GM12878 (cell line): ENCODE results near the gene FASN. TPM values are rescaled to one million over a fixed set of nuclear protein-coding genes. Genes with fewer than 3 reads are reported as not detected.

Source experiments
- IRF4 ChIP-seq: IDR thresholded peaks from 2 replicates; pipeline ENCODE4 v1.6.1; 2011; ENCODE audit warnings: low read depth, low read length
- MEF2A ChIP-seq: IDR thresholded peaks from 2 replicates; pipeline ENCODE4 v1.6.1; 2011; ENCODE audit warnings: low read depth, mild to moderate bottlenecking, low read length, moderate library complexity; ENCODE audit not compliant: insufficient read depth
- NR2C2 ChIP-seq: IDR thresholded peaks from 2 replicates; pipeline ENCODE4 v1.6.1; 2011; ENCODE audit warnings: borderline replicate concordance, low read depth; ENCODE audit not compliant: control insufficient read depth, insufficient read length
- POLR2AphosphoS5 ChIP-seq: IDR thresholded peaks from 2 replicates; pipeline ENCODE4 v1.6.1; 2011; ENCODE audit warnings: mild to moderate bottlenecking, low read length, inconsistent platforms
- SIX5 ChIP-seq: IDR thresholded peaks from 2 replicates; pipeline ENCODE4 v1.6.1; 2011; ENCODE audit warnings: mild to moderate bottlenecking, low read depth, low read length, moderate library complexity; ENCODE audit not compliant: severe bottlenecking
- TARDBP ChIP-seq: IDR thresholded peaks from 2 replicates; pipeline ENCODE4 v1.6.1; 2016; ENCODE audit warnings: borderline replicate concordance
- ZNF24 ChIP-seq: fragments of 450-650 bp; IDR thresholded peaks from 2 replicates; pipeline ENCODE4 v1.6.1; 2017; ENCODE audit warnings: antibody characterized with exemption, mild to moderate bottlenecking
- polyA plus RNA-seq, 11 experiments: library from polyadenylated mRNA; depleted of rRNA in 4 of 11; unstranded in 6 of 11; stranded (reverse) in 5 of 11; fragments of >200 nt; fragmentation: Nextera tagmentation in 4 of 11; fragmentation: Illumina TruSeq in 1 of 11; extraction: Ambion mirVana in 4 of 11; extraction: Trizol in 1 of 11; gene quantifications; 1 replicate in 1 of 11; 2 replicates in 10 of 11; pipeline versions ENCODE4 v1.2.1 to v1.2.3, GENCODE V29; 2011 to 2016; ENCODE audit warnings: inconsistent platforms in 2 of 11, missing spikeins in 2 of 11, low read depth in 1 of 11
- total RNA-seq, 4 experiments: library from RNA; depleted of rRNA in 3 of 4; stranded (reverse); fragments of >200 nt in 3 of 4; fragmentation: Illumina TruSeq in 1 of 4; extraction: Trizol in 1 of 4; gene quantifications; 2 replicates each; pipeline versions ENCODE4 v1.2.1 to v1.2.3, GENCODE V29; 2013 to 2021
- TF ChIP-seq, protein P1 (sequence below): fragments of 450-650 bp; IDR thresholded peaks from 2 replicates; pipeline ENCODE4 v1.6.1; 2017; ENCODE audit warnings: mild to moderate bottlenecking, moderate library complexity
- TF ChIP-seq, protein P2 (sequence below): fragments of 150-350 bp; IDR thresholded peaks from 2 replicates; pipeline ENCODE4 v1.6.1; 2014; ENCODE audit warnings: mild to moderate bottlenecking, low read depth, low read length
- TF ChIP-seq, protein P3 (sequence below): fragments of 450-650 bp; IDR thresholded peaks from 2 replicates; pipeline ENCODE4 v1.6.1; 2016; ENCODE audit warnings: mild to moderate bottlenecking, moderate library complexity, borderline replicate concordance

FASN gene
- total and polyA plus RNA-seq, 10 of the 15 experiments (the other 5 are each of a cell fraction or from before 2014, with no cell fraction given): 0.19 to 333 (median 30.4) TPM

DNA sequence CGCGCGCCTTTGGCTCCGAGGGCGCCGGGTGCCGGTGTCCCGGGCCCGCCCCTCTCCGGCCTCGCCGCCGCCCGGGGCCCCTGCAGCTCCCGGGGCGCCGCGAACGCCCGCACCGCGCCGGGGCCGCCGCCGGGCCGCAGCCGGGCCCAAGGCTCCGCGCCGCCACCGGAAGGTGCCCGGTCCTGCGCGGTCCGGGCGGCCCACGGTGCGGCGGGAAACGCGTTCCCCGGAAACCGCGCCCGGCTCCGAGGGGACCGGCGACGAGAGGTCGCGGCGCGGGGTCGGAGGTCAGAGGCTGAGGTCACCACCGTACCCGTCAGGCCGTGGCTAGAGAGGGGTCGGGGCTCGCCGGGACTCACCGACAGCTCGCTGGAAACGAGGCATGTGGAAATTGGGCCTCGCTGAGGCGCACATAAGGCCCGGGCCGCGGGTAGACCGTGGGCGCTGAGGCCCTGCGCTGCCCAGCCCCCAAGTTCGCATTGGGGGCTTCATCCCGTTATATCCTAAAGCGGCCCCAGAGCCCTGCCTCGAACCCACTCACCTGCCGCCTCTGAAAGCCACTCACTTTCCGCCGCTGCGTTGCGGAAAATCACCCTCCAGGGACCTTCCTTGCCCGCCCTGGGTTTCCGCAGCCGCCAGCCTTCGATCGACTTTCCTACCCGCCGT is 32.3 kb downstream of the FASN start, which contains the start of gene DUS1L (continued):
- TF ChIP-seq, protein P1, sequence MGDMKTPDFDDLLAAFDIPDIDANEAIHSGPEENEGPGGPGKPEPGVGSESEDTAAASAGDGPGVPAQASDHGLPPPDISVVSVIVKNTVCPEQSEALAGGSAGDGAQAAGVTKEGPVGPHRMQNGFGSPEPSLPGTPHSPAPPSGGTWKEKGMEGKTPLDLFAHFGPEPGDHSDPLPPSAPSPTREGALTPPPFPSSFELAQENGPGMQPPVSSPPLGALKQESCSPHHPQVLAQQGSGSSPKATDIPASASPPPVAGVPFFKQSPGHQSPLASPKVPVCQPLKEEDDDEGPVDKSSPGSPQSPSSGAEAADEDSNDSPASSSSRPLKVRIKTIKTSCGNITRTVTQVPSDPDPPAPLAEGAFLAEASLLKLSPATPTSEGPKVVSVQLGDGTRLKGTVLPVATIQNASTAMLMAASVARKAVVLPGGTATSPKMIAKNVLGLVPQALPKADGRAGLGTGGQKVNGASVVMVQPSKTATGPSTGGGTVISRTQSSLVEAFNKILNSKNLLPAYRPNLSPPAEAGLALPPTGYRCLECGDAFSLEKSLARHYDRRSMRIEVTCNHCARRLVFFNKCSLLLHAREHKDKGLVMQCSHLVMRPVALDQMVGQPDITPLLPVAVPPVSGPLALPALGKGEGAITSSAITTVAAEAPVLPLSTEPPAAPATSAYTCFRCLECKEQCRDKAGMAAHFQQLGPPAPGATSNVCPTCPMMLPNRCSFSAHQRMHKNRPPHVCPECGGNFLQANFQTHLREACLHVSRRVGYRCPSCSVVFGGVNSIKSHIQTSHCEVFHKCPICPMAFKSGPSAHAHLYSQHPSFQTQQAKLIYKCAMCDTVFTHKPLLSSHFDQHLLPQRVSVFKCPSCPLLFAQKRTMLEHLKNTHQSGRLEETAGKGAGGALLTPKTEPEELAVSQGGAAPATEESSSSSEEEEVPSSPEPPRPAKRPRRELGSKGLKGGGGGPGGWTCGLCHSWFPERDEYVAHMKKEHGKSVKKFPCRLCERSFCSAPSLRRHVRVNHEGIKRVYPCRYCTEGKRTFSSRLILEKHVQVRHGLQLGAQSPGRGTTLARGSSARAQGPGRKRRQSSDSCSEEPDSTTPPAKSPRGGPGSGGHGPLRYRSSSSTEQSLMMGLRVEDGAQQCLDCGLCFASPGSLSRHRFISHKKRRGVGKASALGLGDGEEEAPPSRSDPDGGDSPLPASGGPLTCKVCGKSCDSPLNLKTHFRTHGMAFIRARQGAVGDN: peak; percentile 97
- 0 out of 2 replicates have a peak, but pooled peaks have one; percentile 30 for TF ChIP-seq IRF4
- TF ChIP-seq ZNF24: peak; percentile 81
- no peak for TF ChIP-seq POLR2AphosphoS5
- TF ChIP-seq, protein P2, sequence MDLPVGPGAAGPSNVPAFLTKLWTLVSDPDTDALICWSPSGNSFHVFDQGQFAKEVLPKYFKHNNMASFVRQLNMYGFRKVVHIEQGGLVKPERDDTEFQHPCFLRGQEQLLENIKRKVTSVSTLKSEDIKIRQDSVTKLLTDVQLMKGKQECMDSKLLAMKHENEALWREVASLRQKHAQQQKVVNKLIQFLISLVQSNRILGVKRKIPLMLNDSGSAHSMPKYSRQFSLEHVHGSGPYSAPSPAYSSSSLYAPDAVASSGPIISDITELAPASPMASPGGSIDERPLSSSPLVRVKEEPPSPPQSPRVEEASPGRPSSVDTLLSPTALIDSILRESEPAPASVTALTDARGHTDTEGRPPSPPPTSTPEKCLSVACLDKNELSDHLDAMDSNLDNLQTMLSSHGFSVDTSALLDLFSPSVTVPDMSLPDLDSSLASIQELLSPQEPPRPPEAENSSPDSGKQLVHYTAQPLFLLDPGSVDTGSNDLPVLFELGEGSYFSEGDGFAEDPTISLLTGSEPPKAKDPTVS: 0 out of 2 replicates have a peak, but pooled peaks have one; percentile 29
- peak; percentile 83; the same call in 1 of the 2 replicates for TF ChIP-seq TARDBP
- peak; percentile 75 for TF ChIP-seq SIX5
- peak; percentile 83 for TF ChIP-seq NR2C2
- TF ChIP-seq, protein P3, sequence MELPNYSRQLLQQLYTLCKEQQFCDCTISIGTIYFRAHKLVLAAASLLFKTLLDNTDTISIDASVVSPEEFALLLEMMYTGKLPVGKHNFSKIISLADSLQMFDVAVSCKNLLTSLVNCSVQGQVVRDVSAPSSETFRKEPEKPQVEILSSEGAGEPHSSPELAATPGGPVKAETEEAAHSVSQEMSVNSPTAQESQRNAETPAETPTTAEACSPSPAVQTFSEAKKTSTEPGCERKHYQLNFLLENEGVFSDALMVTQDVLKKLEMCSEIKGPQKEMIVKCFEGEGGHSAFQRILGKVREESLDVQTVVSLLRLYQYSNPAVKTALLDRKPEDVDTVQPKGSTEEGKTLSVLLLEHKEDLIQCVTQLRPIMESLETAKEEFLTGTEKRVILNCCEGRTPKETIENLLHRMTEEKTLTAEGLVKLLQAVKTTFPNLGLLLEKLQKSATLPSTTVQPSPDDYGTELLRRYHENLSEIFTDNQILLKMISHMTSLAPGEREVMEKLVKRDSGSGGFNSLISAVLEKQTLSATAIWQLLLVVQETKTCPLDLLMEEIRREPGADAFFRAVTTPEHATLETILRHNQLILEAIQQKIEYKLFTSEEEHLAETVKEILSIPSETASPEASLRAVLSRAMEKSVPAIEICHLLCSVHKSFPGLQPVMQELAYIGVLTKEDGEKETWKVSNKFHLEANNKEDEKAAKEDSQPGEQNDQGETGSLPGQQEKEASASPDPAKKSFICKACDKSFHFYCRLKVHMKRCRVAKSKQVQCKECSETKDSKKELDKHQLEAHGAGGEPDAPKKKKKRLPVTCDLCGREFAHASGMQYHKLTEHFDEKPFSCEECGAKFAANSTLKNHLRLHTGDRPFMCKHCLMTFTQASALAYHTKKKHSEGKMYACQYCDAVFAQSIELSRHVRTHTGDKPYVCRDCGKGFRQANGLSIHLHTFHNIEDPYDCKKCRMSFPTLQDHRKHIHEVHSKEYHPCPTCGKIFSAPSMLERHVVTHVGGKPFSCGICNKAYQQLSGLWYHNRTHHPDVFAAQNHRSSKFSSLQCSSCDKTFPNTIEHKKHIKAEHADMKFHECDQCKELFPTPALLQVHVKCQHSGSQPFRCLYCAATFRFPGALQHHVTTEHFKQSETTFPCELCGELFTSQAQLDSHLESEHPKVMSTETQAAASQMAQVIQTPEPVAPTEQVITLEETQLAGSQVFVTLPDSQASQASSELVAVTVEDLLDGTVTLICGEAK: peak; percentile 95
- peak; percentile 78; the same call in 1 of the 2 replicates for TF ChIP-seq MEF2A
